ENCODE results near the gene IWS1. TPM values are rescaled to one million over a fixed set of nuclear protein-coding genes. Genes with fewer than 3 reads are reported as not detected.

Gene IWS1
- total and polyA plus RNA-seq, 9 of the 15 experiments (the other 6 are each of a cell fraction or from before 2014, with no cell fraction given) = 20.8 to 67.2 (median 46.6) TPM

- TF ChIP-seq CEBPZ (IDR thresholded peaks at IDR 0.05; ENCODE audit: borderline replicate concordance, low read depth, low read length) (no peak), MECOM (CRISPR knock-in tag; IDR thresholded peaks at IDR 0.05) (peak; percentile 57; the same call in 1 of the 2 replicates), STAG1 (CRISPR knock-in tag; IDR thresholded peaks at IDR 0.05; ENCODE audit: borderline replicate concordance) (peak; percentile 56; the same call in 1 of the 2 replicates), FOXJ2 (tag; IDR thresholded peaks at IDR 0.05) (no peak), RBM22 (IDR thresholded peaks at IDR 0.05; ENCODE audit: low read depth, low read length, poor library complexity, severe bottlenecking) (no peak), CREM (IDR thresholded peaks at IDR 0.05; ENCODE audit: low read depth) (no peak), RAD21 (CRISPR knock-in tag; conservative IDR thresholded peaks at IDR 0.05 in 1 of 2, IDR thresholded peaks at IDR 0.05 in 1 of 2) (peak; percentile 52 to 84), DEAF1 (CRISPR knock-in tag; IDR thresholded peaks at IDR 0.05) (0 out of 2 replicates have a peak, but pooled peaks have one; percentile 24), CBFB (CRISPR knock-in tag; IDR thresholded peaks at IDR 0.05) (no peak; the same call in 1 of the 2 replicates), ZNF165 (CRISPR knock-in tag; IDR thresholded peaks at IDR 0.05; ENCODE audit: borderline replicate concordance) (no peak), KDM1A (IDR thresholded peaks at IDR 0.05) (no peak), ZNF561 (CRISPR knock-in tag; conservative IDR thresholded peaks at IDR 0.05) (no peak), CREBBP (IDR thresholded peaks at IDR 0.05; ENCODE audit: low read depth, low read length) (no peak), HMG20B (CRISPR knock-in tag; IDR thresholded peaks at IDR 0.05) (no peak), SMC3 (conservative IDR thresholded peaks at IDR 0.05; ENCODE audit: insufficient read depth, low read depth, low read length) (peak; percentile 59; the same call in 1 of the 2 replicates), CTBP1 (IDR thresholded peaks at IDR 0.05; ENCODE audit: borderline replicate concordance) (peak; percentile 55), CREB1 (IDR thresholded peaks at IDR 0.05) (no peak), CREB1 (CRISPR knock-in tag; IDR thresholded peaks at IDR 0.05) (no peak), CC2D1A (IDR thresholded peaks at IDR 0.05) (peak; percentile 80; the same call in 1 of the 2 replicates), TCF3 (CRISPR knock-in tag; IDR thresholded peaks at IDR 0.05) (peak; percentile 42; the same call in 1 of the 2 replicates), IFI16 (CRISPR knock-in tag; IDR thresholded peaks at IDR 0.05) (no peak), HNRNPK (IDR thresholded peaks at IDR 0.05; ENCODE audit: low read depth, low read length, poor library complexity, severe bottlenecking) (no peak), ZNF134 (CRISPR knock-in tag; conservative IDR thresholded peaks at IDR 0.05) (peak; percentile 69; the same call in 1 of the 2 replicates)
Measured at GRCh38 chr2:127453392-127454171, 72.7 kb downstream of the IWS1 start (continued).
